ENCODE data around the gene EYA3.

EYA3 gene

GRCh38 chr1:28070725-28071593 lies 17.5 kb downstream of the EYA3 start:
- H3K36me3 Mint-ChIP-seq (ENCODE audit: low read depth): peaks cover 20% of the 10 kb centered on the region
- DNase-seq: no peak
- H3K4me1 Mint-ChIP-seq (ENCODE audit: low read depth): peaks cover 42% of the 10 kb centered on the region
- no peak overlapping the region for H3K27ac Mint-ChIP-seq
- H3K4me3 Mint-ChIP-seq: no peak overlapping the region
- no peaks in the 10 kb centered on the region for H3K9me3 Mint-ChIP-seq
- no peaks in the 10 kb centered on the region for H3K27me3 Mint-ChIP-seq

- DNase-seq: no peak
- Mint-ChIP-seq H3K27me3 (no peaks in the 10 kb centered on the region), H3K4me1 (ENCODE audit: low read depth) (peaks cover 42% of the 10 kb centered on the region), H3K36me3 (ENCODE audit: low read depth) (peaks cover 21% of the 10 kb centered on the region), H3K9me3 (no peaks in the 10 kb centered on the region), H3K4me3 (no peak overlapping the region), H3K27ac (no peak overlapping the region)
These were observed 20.8 kb downstream of the EYA3 start for GRCh38 chr1:28067523-28068090.

- H3K4me3 Mint-ChIP-seq: no peak overlapping the region
- no peak for DNase-seq
- H3K27ac Mint-ChIP-seq: no peak overlapping the region
- no peaks in the 10 kb centered on the region for H3K9me3 Mint-ChIP-seq
- peaks cover 18% of the 10 kb centered on the region for H3K36me3 Mint-ChIP-seq (ENCODE audit: low read depth)
- peaks cover 44% of the 10 kb centered on the region for H3K4me1 Mint-ChIP-seq (ENCODE audit: low read depth)
- H3K27me3 Mint-ChIP-seq: no peaks in the 10 kb centered on the region
These were observed 21.8 kb downstream of the EYA3 start for GRCh38 chr1:28066393-28067154.

GRCh38 chr1:28064064-28064463 lies 24.3 kb downstream of the EYA3 start:
- H3K9me3 Mint-ChIP-seq: no peaks in the 10 kb centered on the region
- peaks cover 16% of the 10 kb centered on the region for H3K36me3 Mint-ChIP-seq (ENCODE audit: low read depth)
- no peak overlapping the region for H3K4me3 Mint-ChIP-seq
- no peak overlapping the region for H3K27ac Mint-ChIP-seq
- no peak for DNase-seq
- peaks cover 51% of the 10 kb centered on the region for H3K4me1 Mint-ChIP-seq (ENCODE audit: low read depth)
- no peaks in the 10 kb centered on the region for H3K27me3 Mint-ChIP-seq

- Mint-ChIP-seq H3K36me3 (ENCODE audit: low read depth) (peaks cover 19% of the 10 kb centered on the region), H3K27me3 (no peaks in the 10 kb centered on the region), H3K4me3 (no peak overlapping the region), H3K9me3 (no peaks in the 10 kb centered on the region), H3K27ac (peak overlapping the region; percentile 71), H3K4me1 (ENCODE audit: low read depth) (peaks cover 64% of the 10 kb centered on the region)
- peak; percentile 48 for DNase-seq
These were observed 25.6 kb downstream of the EYA3 start for GRCh38 chr1:28062806-28063205.

GRCh38 chr1:28058971-28059878 lies 29.2 kb downstream of the EYA3 start:
- peak overlapping the region; percentile 23 for H3K27ac Mint-ChIP-seq
- peaks cover 28% of the 10 kb centered on the region for H3K36me3 Mint-ChIP-seq (ENCODE audit: low read depth)
- no peak for DNase-seq
- H3K9me3 Mint-ChIP-seq: no peaks in the 10 kb centered on the region
- no peaks in the 10 kb centered on the region for H3K27me3 Mint-ChIP-seq
- H3K4me1 Mint-ChIP-seq (ENCODE audit: low read depth): peaks cover 74% of the 10 kb centered on the region
- peak overlapping the region; percentile 3 for H3K4me3 Mint-ChIP-seq

- H3K4me1 Mint-ChIP-seq (ENCODE audit: low read depth): peaks cover 68% of the 10 kb centered on the region
- no peaks in the 10 kb centered on the region for H3K27me3 Mint-ChIP-seq
- DNase-seq: no peak
- H3K9me3 Mint-ChIP-seq: no peaks in the 10 kb centered on the region
- no peak overlapping the region for H3K4me3 Mint-ChIP-seq
- peak overlapping the region; percentile 53 for H3K27ac Mint-ChIP-seq
- peaks cover 38% of the 10 kb centered on the region for H3K36me3 Mint-ChIP-seq (ENCODE audit: low read depth)
These were observed 30.2 kb downstream of the EYA3 start for GRCh38 chr1:28058168-28058567.

GRCh38 chr1:28056129-28056925 lies 32.1 kb downstream of the EYA3 start:
- peak; percentile 61 for DNase-seq

GRCh38 chr1:28050776-28051175 lies 37.6 kb downstream of the EYA3 start:
- Mint-ChIP-seq H3K4me3 (no peak overlapping the region), H3K27me3 (no peaks in the 10 kb centered on the region), H3K4me1 (ENCODE audit: low read depth) (peaks cover 20% of the 10 kb centered on the region), H3K36me3 (ENCODE audit: low read depth) (peaks cover 70% of the 10 kb centered on the region), H3K9me3 (no peaks in the 10 kb centered on the region), H3K27ac (no peak overlapping the region)
- no peak for DNase-seq

More at GRCh38 chr1:28056129-28056925, 32.1 kb downstream of the EYA3 start:
- peaks cover 48% of the 10 kb centered on the region for H3K36me3 Mint-ChIP-seq (ENCODE audit: low read depth)
- peak overlapping the region; percentile 88 for H3K27ac Mint-ChIP-seq
- H3K27me3 Mint-ChIP-seq: no peaks in the 10 kb centered on the region
- peaks cover 56% of the 10 kb centered on the region for H3K4me1 Mint-ChIP-seq (ENCODE audit: low read depth)
- no peaks in the 10 kb centered on the region for H3K9me3 Mint-ChIP-seq
- H3K4me3 Mint-ChIP-seq: peak overlapping the region; percentile 11

- Mint-ChIP-seq H3K27me3 (no peaks in the 10 kb centered on the region), H3K36me3 (ENCODE audit: low read depth) (peaks cover 64% of the 10 kb centered on the region), H3K4me3 (no peak overlapping the region), H3K27ac (no peak overlapping the region), H3K9me3 (no peaks in the 10 kb centered on the region), H3K4me1 (ENCODE audit: low read depth) (peaks cover 10% of the 10 kb centered on the region)
- no peak for DNase-seq
These were observed 41.7 kb downstream of the EYA3 start for GRCh38 chr1:28046716-28047115.

GRCh38 chr1:28045777-28046176 lies 42.6 kb downstream of the EYA3 start:
- no peaks in the 10 kb centered on the region for H3K9me3 Mint-ChIP-seq
- no peak for DNase-seq
- no peak overlapping the region for H3K4me3 Mint-ChIP-seq
- peaks cover 66% of the 10 kb centered on the region for H3K36me3 Mint-ChIP-seq (ENCODE audit: low read depth)
- H3K27ac Mint-ChIP-seq: no peak overlapping the region
- H3K4me1 Mint-ChIP-seq (ENCODE audit: low read depth): peaks cover 10% of the 10 kb centered on the region
- no peaks in the 10 kb centered on the region for H3K27me3 Mint-ChIP-seq

- no peak for DNase-seq
- peak overlapping the region; percentile 24 for H3K27ac Mint-ChIP-seq
- H3K4me1 Mint-ChIP-seq (ENCODE audit: low read depth): peaks cover 10% of the 10 kb centered on the region
- no peak overlapping the region for H3K4me3 Mint-ChIP-seq
- H3K27me3 Mint-ChIP-seq: no peaks in the 10 kb centered on the region
- H3K9me3 Mint-ChIP-seq: no peaks in the 10 kb centered on the region
- H3K36me3 Mint-ChIP-seq (ENCODE audit: low read depth): peaks cover 72% of the 10 kb centered on the region
These were observed 44.0 kb downstream of the EYA3 start for GRCh38 chr1:28044399-28044798.

GRCh38 chr1:28039341-28039740 lies 49.1 kb downstream of the EYA3 start:
- H3K4me1 Mint-ChIP-seq (ENCODE audit: low read depth): peaks cover 4% of the 10 kb centered on the region
- H3K27ac Mint-ChIP-seq: no peak overlapping the region
- no peak for DNase-seq
- no peaks in the 10 kb centered on the region for H3K9me3 Mint-ChIP-seq
- no peaks in the 10 kb centered on the region for H3K27me3 Mint-ChIP-seq
- H3K36me3 Mint-ChIP-seq (ENCODE audit: low read depth): peaks cover 79% of the 10 kb centered on the region
- H3K4me3 Mint-ChIP-seq: no peak overlapping the region

Data from activated T-cell treated with anti-CD3 and anti-CD28 coated beads, Interleukin-2, amount 50 U/mL, for 24 hours (primary cell).